Mucosa of rectum (tissue), 2 donors: ENCODE measurements around the gene BCL3.
A peak's percentile ranks its signal among the peaks of the same experiment; 100 is the strongest.

Experiments
- H3K27ac ChIP-seq, 2 donors: one replicate each; pipeline ENCODE4 v1.7.0; 2013; ENCODE audit warnings: inconsistent platforms in 2 of 2, low read depth in 2 of 2, low read length in 2 of 2
- H3K27me3 ChIP-seq, 2 donors: one replicate each; pipeline ENCODE4 v1.7.0; 2013; ENCODE audit warnings: low read length in 2 of 2; ENCODE audit not compliant: control insufficient read depth in 2 of 2, insufficient read depth in 2 of 2
- H3K36me3 ChIP-seq, 2 donors: one replicate each; pipeline ENCODE4 v1.7.0; 2013; ENCODE audit warnings: low read length in 2 of 2; ENCODE audit not compliant: control insufficient read depth in 2 of 2, insufficient read depth in 2 of 2
- H3K4me1 ChIP-seq, 2 donors: one replicate each; pipeline ENCODE4 v1.7.0; 2013; ENCODE audit warnings: low read length in 2 of 2, mild to moderate bottlenecking in 1 of 2; ENCODE audit not compliant: control insufficient read depth in 2 of 2, insufficient read depth in 2 of 2
- H3K4me3 ChIP-seq, 2 donors: one replicate each; pipeline ENCODE4 v1.7.0; 2013; ENCODE audit warnings: low read length in 2 of 2
- H3K9ac ChIP-seq, 2 donors: one replicate each; pipeline ENCODE4 v1.7.0; 2013; ENCODE audit warnings: low read length in 2 of 2, low read depth in 1 of 2, mild to moderate bottlenecking in 1 of 2
- H3K9me3 ChIP-seq, 2 donors: one replicate each; pipeline ENCODE4 v1.7.0; 2013; ENCODE audit warnings: low read length in 2 of 2; ENCODE audit not compliant: control insufficient read depth in 2 of 2
- donor health status: healthy.
- donor health status: Normal muscosa, but diverticular disease.

The BCL3 gene

DNA sequence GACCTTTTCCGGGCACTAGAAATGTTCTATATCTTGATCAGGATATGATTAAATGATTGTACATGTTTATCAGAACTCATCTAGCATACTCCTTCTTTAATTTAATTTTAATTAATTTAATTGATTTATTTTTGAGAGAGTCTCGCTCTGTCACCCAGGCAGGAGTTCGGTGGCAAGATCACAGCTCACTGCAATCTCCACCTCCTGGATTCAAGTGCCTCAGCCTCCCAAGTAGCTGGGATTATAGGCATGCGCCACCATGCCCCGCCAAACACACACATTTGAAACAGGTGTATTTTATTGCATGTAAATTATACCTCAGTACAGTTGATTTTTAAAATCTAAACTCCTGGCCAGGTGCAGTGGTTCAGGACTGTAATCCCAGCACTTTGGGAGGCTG, 17.4 kb upstream of the BCL3 start:
- no peaks in the 10 kb centered on the region for H3K27me3 ChIP-seq
- no peak overlapping the region for H3K27ac ChIP-seq
- H3K36me3 ChIP-seq: no peaks in the 10 kb centered on the region
- peaks cover 4 to 17% of the 10 kb centered on the region in 2 donors for H3K4me1 ChIP-seq
- no peak overlapping the region for H3K4me3 ChIP-seq
- no peak overlapping the region for H3K9ac ChIP-seq
- H3K9me3 ChIP-seq: no peaks in the 10 kb centered on the region

DNA sequence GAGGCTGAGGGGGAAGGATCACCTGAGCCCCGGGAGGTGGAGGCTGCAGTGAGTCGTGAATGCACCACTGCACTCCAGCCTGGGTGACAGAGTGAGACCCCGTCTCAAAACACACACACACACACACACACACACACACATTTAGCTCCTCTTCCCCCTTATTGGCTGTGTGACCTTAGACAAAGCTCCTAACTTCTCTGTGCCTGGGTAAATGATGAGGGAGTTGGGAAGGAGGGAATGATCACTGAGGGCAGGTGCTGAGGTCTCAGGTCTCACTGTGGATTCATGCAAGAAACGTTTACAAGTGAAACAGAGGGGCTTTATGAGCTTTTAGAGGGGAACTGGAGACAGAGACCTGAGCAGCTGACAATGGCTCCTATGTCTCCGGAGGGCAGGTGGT, 16.9 kb upstream of the BCL3 start:
- no peaks in the 10 kb centered on the region for H3K9me3 ChIP-seq
- no peaks in the 10 kb centered on the region for H3K27me3 ChIP-seq
- H3K27ac ChIP-seq: no peak overlapping the region
- no peak overlapping the region for H3K4me3 ChIP-seq
- H3K9ac ChIP-seq: no peak overlapping the region
- H3K36me3 ChIP-seq: no peaks in the 10 kb centered on the region
- peaks cover 3 to 14% of the 10 kb centered on the region in 2 donors for H3K4me1 ChIP-seq

- Histone ChIP-seq H3K9me3 (no peaks in the 10 kb centered on the region), H3K27me3 (no peaks in the 10 kb centered on the region), H3K36me3 (no peaks in the 10 kb centered on the region), H3K9ac (no peak overlapping the region), H3K4me3 (no peak overlapping the region), H3K27ac (no peak overlapping the region), H3K4me1 (peaks cover 3 to 14% of the 10 kb centered on the region in 2 donors)
These were observed 16.1 kb upstream of the BCL3 start for GRCh38 chr19:44732235-44733014.

DNA sequence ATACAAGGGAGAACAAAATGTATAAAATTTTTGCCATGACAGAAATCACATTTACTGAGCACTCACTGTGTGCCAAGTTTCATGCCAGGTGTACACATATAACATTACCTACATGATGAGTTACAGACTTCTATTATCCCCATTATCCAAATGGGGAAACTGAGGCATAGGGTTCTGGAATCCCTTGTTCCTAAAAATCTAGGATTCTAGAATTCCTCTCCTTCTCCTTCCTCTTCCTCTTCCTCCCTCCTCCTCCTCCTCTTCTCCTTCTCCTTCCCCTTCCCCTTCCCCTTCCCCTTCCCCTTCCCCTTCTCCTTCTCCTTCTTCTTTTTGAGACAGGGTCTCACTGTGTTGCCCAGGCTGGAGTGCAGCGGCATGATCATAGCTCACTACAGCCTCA, 14.2 kb upstream of the BCL3 start:
- Histone ChIP-seq H3K27me3 (no peaks in the 10 kb centered on the region), H3K27ac (no peak overlapping the region), H3K36me3 (no peaks in the 10 kb centered on the region), H3K9ac (no peak overlapping the region), H3K9me3 (no peaks in the 10 kb centered on the region), H3K4me1 (peaks cover 10 to 25% of the 10 kb centered on the region in 2 donors), H3K4me3 (no peak overlapping the region)

DNA sequence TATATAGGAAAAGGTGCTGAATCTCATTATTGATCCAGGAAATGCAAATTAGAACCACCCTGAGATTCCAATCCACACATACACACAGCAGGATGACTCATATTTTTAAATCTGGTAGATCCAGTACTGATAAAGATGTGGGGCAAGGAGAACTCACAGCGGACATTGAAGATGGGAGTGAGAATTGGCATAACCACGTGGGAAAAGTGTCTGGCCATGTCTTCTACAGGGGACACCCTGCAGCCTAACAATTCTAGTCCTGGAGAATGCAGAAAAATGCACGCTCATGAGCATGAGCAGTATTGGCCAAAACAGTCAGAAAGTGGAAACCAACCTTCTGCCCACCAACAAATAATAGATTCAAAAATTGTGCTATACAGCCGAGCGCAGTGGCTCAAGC, 13.5 kb upstream of the BCL3 start:
- no peak overlapping the region for H3K4me3 ChIP-seq
- H3K9ac ChIP-seq: peak overlapping the region in 1 of 2 donors; percentile 1
- H3K9me3 ChIP-seq: no peaks in the 10 kb centered on the region
- no peaks in the 10 kb centered on the region for H3K36me3 ChIP-seq
- H3K27ac ChIP-seq: peak overlapping the region in 1 of 2 donors; percentile 20
- H3K4me1 ChIP-seq: peaks cover 13 to 28% of the 10 kb centered on the region in 2 donors
- H3K27me3 ChIP-seq: no peaks in the 10 kb centered on the region

DNA sequence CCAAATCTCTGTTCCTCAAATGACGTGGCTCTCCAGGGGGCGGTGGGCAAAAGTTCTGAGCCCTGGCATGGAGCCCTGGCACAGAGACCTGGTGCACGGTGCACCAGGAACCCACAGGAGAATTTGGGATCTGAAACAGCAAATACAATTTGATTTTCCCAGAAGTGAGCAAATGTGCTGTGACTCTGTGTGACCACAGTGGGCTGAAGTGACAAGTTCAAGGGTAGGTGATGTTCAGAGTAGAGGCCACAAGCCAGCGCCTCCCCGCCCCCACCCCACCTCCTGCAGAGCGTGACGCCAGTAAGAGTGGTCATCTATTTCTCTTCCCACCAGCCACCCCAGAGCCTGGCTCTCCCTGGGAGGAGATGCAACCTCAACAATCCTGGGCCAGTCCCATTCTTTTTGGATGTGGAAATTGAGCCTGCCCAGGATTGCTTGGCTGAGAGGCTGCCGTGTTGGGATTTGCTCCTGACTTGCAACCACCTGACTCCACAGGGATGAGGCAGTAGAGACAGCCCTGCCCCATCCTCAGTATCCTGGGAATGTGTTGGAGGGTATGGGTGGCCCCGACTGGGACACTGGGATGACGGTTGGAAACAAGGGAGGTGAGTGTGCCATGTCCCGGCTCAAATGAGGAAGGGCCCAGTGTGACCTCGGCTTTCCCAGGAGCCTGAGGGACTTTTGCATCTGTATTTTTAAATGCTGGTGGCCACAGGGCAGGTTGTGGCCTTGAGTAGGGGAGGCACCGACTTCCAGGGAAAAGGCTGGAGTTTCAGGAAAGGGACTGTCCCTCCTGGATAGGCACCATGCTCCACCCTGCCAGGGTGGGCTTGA, 11.1 kb upstream of the BCL3 start:
- Histone ChIP-seq H3K4me3 (no peak overlapping the region), H3K36me3 (no peaks in the 10 kb centered on the region), H3K9ac (no peak overlapping the region), H3K4me1 (peaks cover 28 to 42% of the 10 kb centered on the region in 2 donors), H3K27ac (no peak overlapping the region), H3K9me3 (no peaks in the 10 kb centered on the region), H3K27me3 (no peaks in the 10 kb centered on the region)

GRCh38 chr19:44738136-44738535, 10.4 kb upstream of the BCL3 start:
- Histone ChIP-seq H3K27ac (no peak overlapping the region), H3K4me3 (no peak overlapping the region), H3K4me1 (peaks cover 35 to 49% of the 10 kb centered on the region in 2 donors), H3K9me3 (no peaks in the 10 kb centered on the region), H3K36me3 (no peaks in the 10 kb centered on the region), H3K27me3 (no peaks in the 10 kb centered on the region), H3K9ac (no peak overlapping the region)

DNA sequence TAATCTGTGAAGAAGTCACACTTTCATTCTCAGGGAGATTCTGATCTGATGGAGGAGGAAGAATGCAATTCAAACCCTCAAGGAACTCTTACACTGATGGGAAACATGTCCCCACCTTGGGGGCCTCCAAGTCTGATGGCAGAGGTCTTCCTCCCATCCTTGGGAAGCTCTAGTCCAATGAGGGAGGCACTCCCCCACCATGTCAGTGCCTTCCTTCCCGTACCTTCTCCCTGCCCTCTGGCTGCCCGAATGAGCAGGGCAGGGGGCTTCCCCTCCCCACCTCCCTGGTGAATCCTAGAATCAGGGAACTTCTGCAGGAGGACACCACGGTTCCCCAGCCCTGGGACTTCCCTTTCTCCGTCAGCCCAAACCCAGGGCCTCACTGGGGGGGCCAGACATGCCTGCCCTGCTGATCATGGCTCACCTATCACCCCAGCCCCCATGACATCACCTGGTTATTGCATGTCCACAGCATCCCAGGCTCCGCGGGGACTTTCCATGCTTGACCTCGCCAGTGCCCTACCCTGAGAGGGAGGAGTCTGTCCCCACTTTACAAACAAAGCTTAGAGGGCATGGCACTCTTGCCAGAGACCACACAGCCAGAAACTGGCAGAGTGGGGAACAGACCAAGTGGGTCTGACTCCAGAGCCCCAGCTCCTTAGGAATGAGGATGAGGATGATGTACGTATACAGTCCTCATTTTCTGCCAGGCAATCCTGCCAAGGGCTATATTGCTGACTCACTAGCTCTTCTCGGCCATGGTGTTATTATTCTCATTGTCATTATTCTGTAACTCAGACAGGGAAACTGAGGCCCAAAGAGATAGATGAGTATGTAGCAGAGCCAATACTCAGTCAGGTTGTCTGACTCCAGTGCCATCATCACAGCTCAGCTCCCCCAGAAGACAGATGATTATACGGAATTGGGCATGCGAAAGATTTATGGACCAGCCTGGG, 9.6 kb upstream of the BCL3 start:
- no peaks in the 10 kb centered on the region for H3K9me3 ChIP-seq
- H3K4me1 ChIP-seq: peaks cover 37 to 53% of the 10 kb centered on the region in 2 donors
- no peaks in the 10 kb centered on the region for H3K27me3 ChIP-seq
- H3K27ac ChIP-seq: peak overlapping the region; percentile 32
- H3K4me3 ChIP-seq: peak overlapping the region in 1 of 2 donors; percentile 32
- H3K9ac ChIP-seq: no peak overlapping the region
- no peaks in the 10 kb centered on the region for H3K36me3 ChIP-seq

GRCh38 chr19:44740351-44740824, 8.1 kb upstream of the BCL3 start:
- Histone ChIP-seq H3K9ac (peak overlapping the region in 1 of 2 donors; percentile 28), H3K9me3 (no peaks in the 10 kb centered on the region), H3K36me3 (no peaks in the 10 kb centered on the region), H3K4me1 (peaks cover 47 to 58% of the 10 kb centered on the region in 2 donors), H3K27me3 (no peaks in the 10 kb centered on the region), H3K4me3 (no peak overlapping the region), H3K27ac (peak overlapping the region; percentile 93 to 94)
